ENCODE results near the gene GTF3C5.
A peak's percentile ranks its signal among the peaks of the same experiment; 100 is the strongest.

Gene GTF3C5

GRCh38 chr9:133028221-133028620, 2.6 kb upstream of the GTF3C5 start:
- DNase-seq (ENCODE audit: low spot score): no peak

DNA sequence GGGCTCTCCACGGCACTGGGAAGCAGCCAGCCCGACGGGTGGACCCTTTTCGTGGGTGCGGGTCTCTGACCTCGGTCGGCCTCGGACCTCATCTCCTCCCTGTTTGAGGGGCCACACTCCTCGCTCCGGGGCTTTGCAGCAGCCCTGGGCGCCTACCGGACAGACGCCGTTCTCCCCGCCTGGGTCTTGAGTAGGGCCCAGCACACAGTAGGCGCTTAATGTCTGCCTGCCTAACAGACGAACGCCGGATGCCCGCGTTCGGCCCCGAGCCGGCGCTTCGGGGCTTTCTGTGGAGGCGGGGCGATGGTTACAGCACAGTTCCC, 842 bp upstream of the GTF3C5 start:
- no peak for DNase-seq (ENCODE audit: low spot score)

DNA sequence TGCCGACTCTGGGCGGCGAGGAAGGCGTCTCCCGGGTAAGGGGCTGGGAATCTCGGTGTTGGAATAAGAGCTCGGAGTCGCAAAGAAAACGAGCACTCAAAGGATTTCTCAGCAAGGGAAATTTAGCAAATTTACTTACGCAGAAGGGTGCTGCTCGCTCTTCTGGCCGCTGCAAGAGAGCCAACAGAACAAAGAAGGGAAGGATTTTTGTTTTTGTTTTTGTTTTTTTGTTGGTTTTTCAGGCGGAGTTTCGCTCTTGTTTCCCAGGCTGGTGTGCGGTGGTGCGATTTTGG, 279 bp downstream of the GTF3C5 start:
- DNase-seq (ENCODE audit: low spot score): no peak

DNA sequence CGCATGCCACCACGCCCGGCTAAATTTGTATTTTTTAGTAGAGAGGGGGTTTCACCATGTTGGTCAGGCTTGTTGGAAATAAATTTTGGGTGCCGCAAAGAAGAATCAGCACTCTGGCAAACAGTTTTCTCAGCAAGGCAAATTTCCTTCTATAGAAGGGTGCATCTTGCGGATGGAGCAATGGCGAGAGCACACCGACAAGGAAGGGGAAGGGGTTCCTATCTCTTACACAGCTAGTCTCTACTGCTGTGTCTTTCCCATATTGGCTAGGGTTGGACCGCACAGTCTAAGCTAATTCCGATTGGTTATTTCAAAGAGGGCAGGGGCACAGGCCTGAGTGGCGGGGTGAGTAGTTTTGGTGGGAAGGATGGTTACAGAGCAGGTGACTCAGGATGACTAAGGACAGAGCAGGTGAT, 707 bp downstream of the GTF3C5 start:
- DNase-seq (ENCODE audit: low spot score): no peak

DNA sequence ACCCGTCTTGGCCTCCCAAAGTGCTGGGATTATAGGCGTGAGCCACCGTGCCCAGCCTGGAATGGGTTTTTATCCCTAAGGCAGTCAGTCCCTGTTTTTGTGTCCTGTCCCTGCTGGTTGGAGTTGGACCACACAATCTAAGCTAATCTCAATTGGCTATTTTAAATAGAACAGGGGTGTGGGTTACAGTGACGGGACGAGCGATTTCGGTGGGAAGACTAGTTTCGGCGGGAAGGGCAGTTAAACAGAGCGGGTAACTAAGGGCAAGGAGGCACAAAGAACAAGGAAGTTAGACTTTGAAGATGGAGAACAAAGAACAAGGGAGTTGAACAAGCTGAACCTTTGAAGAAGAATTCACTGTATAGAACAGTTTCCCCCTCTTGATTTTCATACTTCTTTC, 1.4 kb downstream of the GTF3C5 start:
- no peak for DNase-seq (ENCODE audit: low spot score)

DNA sequence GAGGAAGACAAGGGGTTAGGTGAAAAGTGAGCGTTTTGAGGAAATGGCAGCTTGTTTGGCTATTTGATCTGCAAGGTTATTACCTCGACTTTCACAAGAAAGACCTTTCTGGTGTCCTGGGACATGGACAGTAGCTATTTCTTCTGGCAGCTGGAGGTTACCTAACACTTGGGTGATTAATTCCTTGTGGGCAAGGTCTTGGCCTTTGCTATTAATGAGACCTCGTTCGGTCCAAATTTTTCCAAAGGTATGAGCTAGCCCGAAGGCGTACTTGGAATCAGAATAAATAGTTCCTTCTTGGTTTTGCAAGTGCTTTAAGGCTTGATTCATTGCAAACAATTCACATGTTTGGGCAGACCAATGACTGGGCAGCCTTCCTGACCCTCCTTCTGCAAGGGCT, 4.9 kb downstream of the GTF3C5 start:
- no peak for DNase-seq (ENCODE audit: low spot score)

DNA sequence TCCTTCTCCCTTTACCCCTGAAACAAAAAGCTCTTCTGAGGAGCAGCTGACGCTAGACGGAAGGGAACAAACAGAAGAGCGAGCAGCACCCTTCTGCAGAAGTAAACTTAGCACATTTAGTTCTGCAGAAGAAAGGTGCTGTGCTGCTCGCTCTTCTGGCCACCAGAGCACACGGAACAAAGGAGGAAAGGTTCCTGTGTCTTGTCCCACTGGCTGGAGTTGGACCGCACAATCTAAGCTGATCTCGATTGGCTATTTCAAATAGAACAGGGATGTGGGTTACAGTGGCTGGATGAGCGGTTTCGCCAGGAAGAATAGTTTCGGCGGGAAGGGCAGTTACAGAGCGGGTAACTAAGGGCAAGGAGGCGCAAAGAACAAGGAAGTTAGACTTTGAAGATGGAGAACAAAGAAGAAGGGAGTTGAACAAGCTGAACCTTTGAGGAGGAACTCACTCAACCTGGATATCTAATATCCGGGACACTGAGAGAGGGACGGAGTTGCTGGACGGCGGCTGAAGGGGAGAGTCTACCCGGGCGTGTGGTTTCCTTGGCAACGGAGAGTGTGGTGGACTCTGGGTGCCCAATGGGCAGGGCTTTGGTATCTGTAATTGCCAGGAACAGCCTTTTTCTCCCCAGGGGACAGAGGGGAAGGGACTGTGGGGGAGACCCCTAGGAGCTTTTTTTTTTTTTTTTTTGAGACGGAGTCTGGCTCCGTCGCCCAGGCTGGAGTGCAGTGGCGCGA, 7.1 kb downstream of the GTF3C5 start:
- DNase-seq (ENCODE audit: low spot score): no peak

- DNase-seq (ENCODE audit: low spot score): peak; percentile 39
Observed at GRCh38 chr9:133040892-133041479, 10.2 kb downstream of the GTF3C5 start.

DNA sequence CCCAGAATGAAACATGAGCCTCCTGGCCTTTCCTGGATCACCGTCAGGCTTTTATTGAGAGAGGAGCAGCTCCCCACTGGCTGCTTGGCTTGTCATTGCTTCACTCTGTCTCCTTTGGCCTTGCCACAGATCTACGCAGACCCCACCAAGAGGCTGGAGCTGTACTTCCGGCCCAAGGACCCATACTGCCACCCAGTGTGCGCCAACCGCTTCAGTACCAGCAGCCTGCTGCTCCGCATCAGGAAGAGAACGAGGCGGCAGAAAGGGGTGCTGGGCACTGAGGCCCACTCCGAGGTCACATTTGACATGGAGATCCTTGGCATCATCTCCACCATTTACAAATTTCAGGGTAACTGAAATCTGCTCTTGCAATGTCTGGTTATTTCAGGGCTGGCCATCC, 11.2 kb downstream of the GTF3C5 start:
- no peak for DNase-seq (ENCODE audit: low spot score)

DNA sequence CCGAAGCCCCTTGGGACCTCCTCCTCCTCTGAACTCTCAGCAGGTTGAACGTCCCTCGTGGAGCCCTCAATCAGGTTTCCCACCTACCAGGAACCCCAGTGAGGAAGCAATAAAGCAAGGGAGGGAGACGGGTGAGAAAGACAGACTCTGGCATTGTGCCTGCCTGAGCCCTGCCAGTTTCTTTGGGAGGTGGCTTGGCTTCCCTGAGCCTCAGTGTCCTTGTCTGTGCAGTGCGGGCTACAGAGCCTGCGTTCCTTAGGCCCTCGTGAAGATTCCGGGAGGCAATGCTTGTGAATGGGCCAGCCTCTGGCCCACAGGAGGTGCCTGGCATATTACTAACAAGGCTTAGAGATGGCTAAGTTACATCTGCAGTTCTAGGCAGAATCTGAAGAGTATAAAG, 11.9 kb downstream of the GTF3C5 start:
- DNase-seq (ENCODE audit: low spot score): no peak

GRCh38 chr9:133043449-133044035, 12.7 kb downstream of the GTF3C5 start:
- no peak for DNase-seq (ENCODE audit: low spot score)

GRCh38 chr9:133044125-133044524, 13.3 kb downstream of the GTF3C5 start:
- no peak for DNase-seq (ENCODE audit: low spot score)

DNA sequence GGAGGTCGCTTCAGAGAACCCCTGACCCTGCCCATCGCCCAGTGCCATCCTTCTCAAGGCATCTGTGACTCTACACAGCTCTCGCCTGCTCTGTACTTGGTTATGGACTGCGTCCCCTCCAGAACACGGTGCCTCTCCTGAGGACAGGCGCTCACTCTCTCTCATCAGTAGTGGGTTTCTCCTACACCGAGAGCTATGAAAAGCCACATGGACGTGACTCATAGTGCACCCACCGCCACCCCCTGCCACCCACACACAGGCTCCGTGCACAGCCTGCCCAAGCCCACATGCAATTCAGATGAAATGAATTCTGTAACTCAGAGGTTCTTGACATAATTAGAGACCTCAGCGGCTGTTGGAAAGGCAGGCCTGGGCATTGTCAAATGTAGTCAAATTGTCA, 13.9 kb downstream of the GTF3C5 start:
- DNase-seq (ENCODE audit: low spot score): no peak

DNA sequence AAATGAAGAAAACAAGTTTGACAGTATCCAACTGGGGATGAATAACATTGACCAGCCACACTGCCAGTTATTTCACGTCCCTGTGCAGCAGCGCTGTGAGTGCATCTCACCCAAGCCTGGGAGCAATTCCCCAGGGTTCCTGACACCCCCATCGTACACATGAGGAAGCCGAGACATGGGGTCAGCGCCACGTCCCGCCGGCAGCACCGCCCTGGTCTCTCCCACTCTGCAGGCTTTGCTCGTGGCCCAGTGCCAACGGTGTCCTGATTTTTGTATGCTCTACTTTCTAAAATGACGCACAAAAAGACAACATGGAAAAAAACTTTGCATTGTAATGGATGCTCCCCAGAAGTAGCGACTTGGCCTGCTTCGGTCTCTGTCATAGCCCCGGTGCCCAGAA, 14.3 kb downstream of the GTF3C5 start:
- DNase-seq (ENCODE audit: low spot score): no peak

- DNase-seq (ENCODE audit: low spot score): no peak
Observed at GRCh38 chr9:133046196-133046899, 15.6 kb downstream of the GTF3C5 start.

- DNase-seq (ENCODE audit: low spot score): no peak
Observed at GRCh38 chr9:133046900-133047295, 16.1 kb downstream of the GTF3C5 start.

GRCh38 chr9:133048595-133048994, 17.8 kb downstream of the GTF3C5 start:
- peak; percentile 57 for DNase-seq (ENCODE audit: low spot score)

GRCh38 chr9:133049043-133049442, 18.2 kb downstream of the GTF3C5 start:
- no peak for DNase-seq (ENCODE audit: low spot score)

DNA sequence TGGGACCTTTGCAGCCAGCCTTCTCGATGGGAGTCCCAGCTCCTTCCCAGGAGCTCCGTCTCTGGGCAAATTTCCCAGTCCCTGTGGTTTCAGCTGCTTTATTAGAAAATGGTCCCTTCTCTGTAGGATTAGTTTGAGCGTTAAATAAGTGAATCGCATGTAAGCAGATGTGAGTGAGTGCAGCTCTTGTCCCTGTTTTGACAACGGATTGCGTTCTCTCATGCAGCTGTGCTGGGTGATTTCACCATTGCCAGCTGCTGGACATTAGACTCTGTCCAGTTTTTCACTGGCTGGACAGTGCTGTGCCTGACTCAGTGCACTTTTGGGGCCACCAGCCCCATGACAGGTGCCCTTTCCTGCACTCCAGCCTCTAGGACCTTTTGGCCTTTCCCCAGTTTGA, 19.3 kb downstream of the GTF3C5 start:
- DNase-seq (ENCODE audit: low spot score): peak; percentile 79

GRCh38 chr9:133050781-133051180, 20.0 kb downstream of the GTF3C5 start:
- DNase-seq (ENCODE audit: low spot score): peak; percentile 17

- no peak for DNase-seq (ENCODE audit: low spot score)
Observed at GRCh38 chr9:133051281-133051900, 20.6 kb downstream of the GTF3C5 start.

DNA sequence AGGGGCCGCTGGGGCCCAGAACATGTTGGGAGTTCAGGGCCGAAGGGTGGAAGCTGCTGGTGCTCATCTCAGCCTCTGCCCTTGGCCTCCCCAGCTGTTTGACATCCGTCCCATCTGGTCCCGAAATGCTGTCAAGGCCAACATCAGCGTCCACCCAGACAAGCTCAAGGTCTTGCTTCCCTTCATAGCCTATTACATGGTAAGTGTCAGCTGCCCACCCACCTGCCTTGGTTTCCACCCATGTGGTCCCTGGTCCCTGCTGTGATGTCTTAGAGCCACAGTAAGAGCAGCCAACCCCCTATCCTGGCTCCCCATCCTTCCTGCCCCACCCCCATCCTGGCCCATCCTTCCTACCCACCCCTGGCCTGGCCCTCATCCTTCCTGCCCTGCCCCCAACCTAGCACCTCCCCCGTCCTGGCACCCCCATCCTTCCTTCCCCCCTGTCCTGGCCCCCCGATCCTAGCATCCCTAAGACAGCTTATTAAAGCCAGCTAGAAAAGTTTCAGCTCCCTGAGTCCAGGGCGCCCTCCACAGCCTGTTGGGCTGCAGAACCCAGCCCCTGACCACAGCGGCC, 21.3 kb downstream of the GTF3C5 start:
- DNase-seq (ENCODE audit: low spot score): no peak

Measured in globus pallidus (tissue), 1 donor.